Tibial nerve (tissue), 4 donors: Measurements from ENCODE around the gene OLFM1.

Experiments
- EP300 ChIP-seq, 2 donors: sonication (generic); formaldehyde crosslinking; IDR thresholded peaks; one replicate each; pipeline ENCODE4 v1.6.1; 2017; ENCODE audit warnings: antibody characterized with exemption in 2 of 2, mild to moderate bottlenecking in 1 of 2
- TF ChIP-seq, protein P1 (sequence below), 5 experiments: fragments of 200-600 bp in 3 of 5; fragments of 450-650 bp in 2 of 5; sonication (generic) in 3 of 5; IDR thresholded peaks; one replicate each; pipeline ENCODE4 v1.5.1; 2016 to 2019; ENCODE audit warnings: antibody characterized with exemption in 5 of 5, mild to moderate bottlenecking in 3 of 5, moderate library complexity in 2 of 5

DNA sequence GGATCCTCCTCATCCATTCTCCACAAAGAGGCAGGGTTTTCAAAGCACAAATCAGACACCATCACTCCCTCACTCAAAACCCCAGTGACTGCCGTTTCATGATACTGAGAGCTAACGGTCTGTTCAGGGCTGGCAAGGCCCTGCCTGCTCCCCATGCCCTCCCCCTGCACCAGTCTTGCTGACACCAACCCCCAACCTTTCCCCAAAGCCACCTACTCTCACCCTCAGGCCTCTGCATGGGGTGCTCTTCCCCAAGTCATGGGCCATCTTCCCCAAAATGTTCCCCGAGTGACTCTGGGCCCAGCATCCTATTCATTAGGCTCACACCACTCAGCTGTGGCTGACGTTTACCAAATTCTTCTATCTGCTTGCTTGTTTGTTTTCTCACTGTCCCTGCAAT lies 21.7 kb upstream of the OLFM1 start:
- TF ChIP-seq, protein P1, sequence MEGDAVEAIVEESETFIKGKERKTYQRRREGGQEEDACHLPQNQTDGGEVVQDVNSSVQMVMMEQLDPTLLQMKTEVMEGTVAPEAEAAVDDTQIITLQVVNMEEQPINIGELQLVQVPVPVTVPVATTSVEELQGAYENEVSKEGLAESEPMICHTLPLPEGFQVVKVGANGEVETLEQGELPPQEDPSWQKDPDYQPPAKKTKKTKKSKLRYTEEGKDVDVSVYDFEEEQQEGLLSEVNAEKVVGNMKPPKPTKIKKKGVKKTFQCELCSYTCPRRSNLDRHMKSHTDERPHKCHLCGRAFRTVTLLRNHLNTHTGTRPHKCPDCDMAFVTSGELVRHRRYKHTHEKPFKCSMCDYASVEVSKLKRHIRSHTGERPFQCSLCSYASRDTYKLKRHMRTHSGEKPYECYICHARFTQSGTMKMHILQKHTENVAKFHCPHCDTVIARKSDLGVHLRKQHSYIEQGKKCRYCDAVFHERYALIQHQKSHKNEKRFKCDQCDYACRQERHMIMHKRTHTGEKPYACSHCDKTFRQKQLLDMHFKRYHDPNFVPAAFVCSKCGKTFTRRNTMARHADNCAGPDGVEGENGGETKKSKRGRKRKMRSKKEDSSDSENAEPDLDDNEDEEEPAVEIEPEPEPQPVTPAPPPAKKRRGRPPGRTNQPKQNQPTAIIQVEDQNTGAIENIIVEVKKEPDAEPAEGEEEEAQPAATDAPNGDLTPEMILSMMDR (IDR thresholded peaks at IDR 0.05), result no peak
- TF ChIP-seq EP300 (IDR thresholded peaks at IDR 0.05), result no peak
